ENCODE data around the gene DOK7.
A peak's percentile ranks its signal among the peaks of the same experiment; 100 is the strongest.

The DOK7 gene

GRCh38 chr4:3472411-3473141 is 9.5 kb downstream of the DOK7 start:
- DNase-seq (ENCODE audit: extremely low read depth in 1 of 2, low read depth in 1 of 2): no peak

- DNase-seq (ENCODE audit: extremely low read depth in 1 of 2, low read depth in 1 of 2): no peak
Measured at GRCh38 chr4:3473181-3473950, 10.3 kb downstream of the DOK7 start.

GRCh38 chr4:3473996-3474765 is 11.1 kb downstream of the DOK7 start:
- DNase-seq (ENCODE audit: extremely low read depth in 1 of 2, low read depth in 1 of 2): no peak

DNA sequence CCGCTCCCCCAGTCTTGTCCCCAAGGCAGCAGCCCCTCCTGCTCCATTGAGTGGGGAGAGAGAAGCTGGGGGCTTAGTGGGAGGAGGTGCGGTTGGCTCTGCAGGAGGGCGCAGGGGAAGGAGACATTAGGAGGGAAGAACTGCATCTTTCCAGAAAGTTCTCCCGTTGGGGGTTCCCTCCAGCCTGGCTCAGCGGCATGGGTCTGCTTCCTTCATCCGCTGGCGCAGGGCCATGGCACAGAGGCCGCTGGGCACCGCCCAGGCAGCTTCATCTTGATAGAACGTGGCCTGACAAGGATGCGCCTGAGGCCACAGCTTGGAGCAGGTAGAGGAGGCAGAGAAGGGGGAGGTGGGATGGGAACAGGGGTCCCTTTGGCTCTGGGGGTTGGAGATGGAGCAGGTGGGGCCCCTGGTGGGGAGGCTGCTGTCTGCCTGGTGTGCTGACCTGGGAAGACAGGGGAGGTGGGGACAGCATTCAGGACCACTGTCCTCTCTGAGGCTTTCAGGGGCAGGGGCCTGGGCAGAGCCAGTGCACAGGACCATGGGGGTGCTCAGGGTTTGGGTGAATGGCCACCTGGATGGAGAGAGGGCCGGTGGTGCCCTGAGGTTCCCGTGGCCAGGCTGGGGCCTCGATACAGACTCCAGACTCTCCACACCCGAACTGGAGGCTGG is 12.1 kb downstream of the DOK7 start:
- no peak for DNase-seq (ENCODE audit: extremely low read depth in 1 of 2, low read depth in 1 of 2)

DNA sequence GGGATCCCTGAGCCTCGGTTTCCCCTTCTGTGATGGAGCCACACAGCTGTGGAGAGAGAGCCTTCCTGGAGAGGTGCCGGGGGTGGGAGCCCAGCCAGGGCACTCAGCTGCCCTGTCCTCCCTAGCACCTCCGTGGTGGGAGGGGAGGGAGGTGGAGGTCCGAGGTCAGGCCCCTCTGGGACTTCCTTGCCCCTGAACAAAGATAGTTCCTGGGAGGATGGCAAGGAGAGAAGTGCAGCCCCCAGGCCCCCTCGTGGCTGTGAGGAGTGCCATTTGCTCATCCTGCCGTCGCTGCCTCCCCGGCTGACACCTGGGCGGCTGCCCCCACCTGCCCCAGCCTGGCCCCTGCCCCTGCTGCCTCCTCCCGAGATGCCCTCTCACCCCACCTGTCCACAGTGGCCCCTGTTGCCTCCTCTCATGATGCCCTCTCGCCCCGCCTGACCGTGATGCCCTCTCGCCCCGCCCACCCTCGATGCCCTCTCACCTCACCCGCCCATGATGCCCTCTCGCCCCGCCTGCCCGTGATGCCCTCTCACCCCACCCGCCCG is 12.7 kb downstream of the DOK7 start:
- DNase-seq (ENCODE audit: extremely low read depth in 1 of 2, low read depth in 1 of 2): no peak

DNA sequence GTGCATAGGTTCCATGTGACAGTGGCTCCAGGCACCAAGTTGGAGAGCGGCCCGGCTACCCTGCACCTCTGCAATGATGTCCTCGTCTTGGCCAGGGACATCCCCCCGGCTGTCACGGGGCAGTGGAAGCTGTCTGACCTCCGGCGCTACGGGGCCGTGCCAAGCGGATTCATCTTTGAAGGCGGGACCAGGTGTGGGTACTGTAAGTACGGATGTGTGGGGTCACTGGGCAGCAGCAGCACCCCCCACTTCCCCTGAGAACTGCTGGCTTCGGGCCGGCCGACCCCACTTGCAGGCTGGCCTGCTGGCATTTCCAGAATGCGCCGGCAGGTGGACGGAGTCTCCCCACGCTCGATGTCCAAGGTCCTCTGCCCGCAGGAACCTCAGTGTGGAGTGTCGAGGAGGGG is 13.2 kb downstream of the DOK7 start:
- no peak for DNase-seq (ENCODE audit: extremely low read depth in 1 of 2, low read depth in 1 of 2)

- no peak for DNase-seq (ENCODE audit: extremely low read depth in 1 of 2, low read depth in 1 of 2)
Measured at GRCh38 chr4:3476936-3477749, 14.0 kb downstream of the DOK7 start.

DNA sequence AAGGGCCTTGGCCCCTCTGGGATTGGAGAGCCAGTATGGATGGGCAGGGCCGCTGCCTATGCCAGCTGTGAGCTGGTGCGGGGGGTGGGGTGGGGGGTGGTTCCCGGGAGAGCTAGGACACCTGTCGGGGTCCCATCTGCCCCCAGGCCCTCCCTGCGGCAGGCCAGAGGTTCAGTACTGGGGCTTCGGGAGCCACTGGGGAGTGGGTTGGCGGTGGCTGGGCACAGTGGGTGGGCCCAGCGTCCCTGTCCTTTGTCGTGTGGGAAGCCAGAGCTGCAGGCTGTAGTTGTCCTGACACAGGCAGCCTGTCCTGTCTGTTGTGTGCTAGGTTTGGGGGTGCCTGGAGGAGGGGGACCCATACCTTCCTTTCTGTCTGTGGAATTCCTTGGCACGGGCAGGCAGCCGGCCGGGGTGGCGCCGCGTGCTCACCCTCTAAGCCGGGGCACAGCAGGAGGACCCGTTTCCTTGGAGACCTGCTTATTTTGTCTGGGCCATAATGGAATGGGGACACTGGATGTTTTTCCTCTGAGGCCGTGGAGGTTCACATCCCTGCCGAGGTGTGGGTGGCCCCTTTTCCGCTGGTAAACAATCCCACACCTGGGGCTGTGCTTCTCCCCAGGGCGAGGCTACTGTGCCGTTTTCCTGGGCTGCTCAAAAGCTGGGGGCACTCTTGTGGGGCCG is 14.8 kb downstream of the DOK7 start:
- DNase-seq (ENCODE audit: extremely low read depth in 1 of 2, low read depth in 1 of 2): no peak

- no peak for DNase-seq (ENCODE audit: extremely low read depth in 1 of 2, low read depth in 1 of 2)
Measured at GRCh38 chr4:3478446-3479357, 15.6 kb downstream of the DOK7 start.

GRCh38 chr4:3479358-3480101 is 16.4 kb downstream of the DOK7 start:
- no peak for DNase-seq (ENCODE audit: extremely low read depth in 1 of 2, low read depth in 1 of 2)

GRCh38 chr4:3480528-3481112 is 17.5 kb downstream of the DOK7 start:
- peak; percentile 42 to 55 for DNase-seq (ENCODE audit: extremely low read depth in 1 of 2, low read depth in 1 of 2)

- DNase-seq (ENCODE audit: extremely low read depth in 1 of 2, low read depth in 1 of 2): no peak
Measured at GRCh38 chr4:3481113-3481531, 18.0 kb downstream of the DOK7 start.

- no peak for DNase-seq (ENCODE audit: extremely low read depth in 1 of 2, low read depth in 1 of 2)
Measured at GRCh38 chr4:3481783-3482393, 18.8 kb downstream of the DOK7 start.

GRCh38 chr4:3482707-3483106 is 19.6 kb downstream of the DOK7 start:
- DNase-seq (ENCODE audit: extremely low read depth in 1 of 2, low read depth in 1 of 2): no peak

GRCh38 chr4:3483471-3483921 is 20.4 kb downstream of the DOK7 start:
- no peak for DNase-seq (ENCODE audit: extremely low read depth in 1 of 2, low read depth in 1 of 2)

GRCh38 chr4:3484057-3484973 is 21.2 kb downstream of the DOK7 start:
- no peak for DNase-seq (ENCODE audit: extremely low read depth in 1 of 2, low read depth in 1 of 2)
